Transverse colon (tissue), 3 donors: ENCODE data around the gene PAPOLA.

Experiments used
- POLR2A ChIP-seq: fragments of 450-650 bp; IDR thresholded peaks from one replicate; pipeline ENCODE4 v1.6.1; 2016; ENCODE audit warnings: antibody characterized with exemption, mild to moderate bottlenecking, moderate library complexity
- TF ChIP-seq, protein P1 (sequence below), 5 experiments: fragments of 200-600 bp in 3 of 5; fragments of 450-650 bp in 2 of 5; sonication (generic) in 3 of 5; IDR thresholded peaks; 1 replicate in 2 of 5; 2 replicates in 3 of 5; pipeline ENCODE4 v1.5.1; 2016 to 2017; ENCODE audit warnings: antibody characterized with exemption in 5 of 5, inconsistent platforms in 3 of 5, mild to moderate bottlenecking in 2 of 5, moderate library complexity in 1 of 5

DNA sequence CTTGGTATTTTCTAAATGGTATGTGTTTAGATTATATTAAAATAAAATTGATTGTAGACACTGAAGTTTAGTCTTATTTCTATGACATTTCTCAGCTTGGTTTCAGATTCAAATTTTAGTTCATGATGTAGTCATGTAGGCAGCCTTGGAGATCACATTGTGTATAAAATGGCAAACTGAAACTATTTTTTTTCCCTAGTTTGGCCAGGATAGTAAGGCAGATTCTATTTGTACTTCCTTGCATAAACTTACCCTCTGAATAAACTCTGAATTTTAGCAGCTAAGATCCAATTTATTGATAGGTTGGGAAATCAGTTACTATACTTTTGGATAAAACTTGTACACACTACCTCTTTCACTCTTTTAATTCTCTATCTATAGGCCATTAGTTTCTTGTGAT is 30.4 kb downstream of the PAPOLA start:
- TF ChIP-seq, protein P1, sequence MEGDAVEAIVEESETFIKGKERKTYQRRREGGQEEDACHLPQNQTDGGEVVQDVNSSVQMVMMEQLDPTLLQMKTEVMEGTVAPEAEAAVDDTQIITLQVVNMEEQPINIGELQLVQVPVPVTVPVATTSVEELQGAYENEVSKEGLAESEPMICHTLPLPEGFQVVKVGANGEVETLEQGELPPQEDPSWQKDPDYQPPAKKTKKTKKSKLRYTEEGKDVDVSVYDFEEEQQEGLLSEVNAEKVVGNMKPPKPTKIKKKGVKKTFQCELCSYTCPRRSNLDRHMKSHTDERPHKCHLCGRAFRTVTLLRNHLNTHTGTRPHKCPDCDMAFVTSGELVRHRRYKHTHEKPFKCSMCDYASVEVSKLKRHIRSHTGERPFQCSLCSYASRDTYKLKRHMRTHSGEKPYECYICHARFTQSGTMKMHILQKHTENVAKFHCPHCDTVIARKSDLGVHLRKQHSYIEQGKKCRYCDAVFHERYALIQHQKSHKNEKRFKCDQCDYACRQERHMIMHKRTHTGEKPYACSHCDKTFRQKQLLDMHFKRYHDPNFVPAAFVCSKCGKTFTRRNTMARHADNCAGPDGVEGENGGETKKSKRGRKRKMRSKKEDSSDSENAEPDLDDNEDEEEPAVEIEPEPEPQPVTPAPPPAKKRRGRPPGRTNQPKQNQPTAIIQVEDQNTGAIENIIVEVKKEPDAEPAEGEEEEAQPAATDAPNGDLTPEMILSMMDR (IDR thresholded peaks at IDR 0.05) = no peak
- no peak for TF ChIP-seq POLR2A
